Measurements from ENCODE around the gene KCNMA1. TPM values are rescaled to one million over a fixed set of nuclear protein-coding genes. Genes with fewer than 3 reads are reported as not detected.

KCNMA1 gene
- polyA plus RNA-seq, 1 donor from 2014 or later, result 60.8 TPM

GRCh38 chr10:77180104-77180503, 457.5 kb downstream of the KCNMA1 start:
- Histone ChIP-seq H3K79me2 (replicated peaks; ENCODE audit: insufficient read depth, low read length) (no peaks in the 10 kb centered on the region), H2AFZ (ENCODE audit: low read depth, low read length) (no peak overlapping the region), H3K36me3 (ENCODE audit: insufficient read depth, low read length) (no peaks in the 10 kb centered on the region), H3K27me3 (ENCODE audit: insufficient read depth, low read depth, low read length) (no peaks in the 10 kb centered on the region), H3K9me2 (ENCODE audit: insufficient read depth, low read length) (no peaks in the 10 kb centered on the region), H3K4me3 (ENCODE audit: low read length) (no peak overlapping the region), H3K4me2 (ENCODE audit: low read length) (no peak overlapping the region), H3K27ac (ENCODE audit: low read length) (no peak overlapping the region), H4K20me1 (ENCODE audit: insufficient read depth) (no peaks in the 10 kb centered on the region), H3K9ac (ENCODE audit: low read length) (no peak overlapping the region), H3F3A (ENCODE audit: insufficient read depth, low read length, poor library complexity, severe bottlenecking) (no peaks in the 10 kb centered on the region), H3K9me3 (ENCODE audit: low read length) (no peaks in the 10 kb centered on the region)
- TF ChIP-seq MXI1 (conservative IDR thresholded peaks at IDR 0.05; ENCODE audit: poor library complexity, severe bottlenecking) (no peak), CTCF (IDR thresholded peaks at IDR 0.05; ENCODE audit: poor library complexity, severe bottlenecking) (no peak), POLR2AphosphoS5 (IDR thresholded peaks at IDR 0.05) (no peak), RAD21 (conservative IDR thresholded peaks at IDR 0.05) (no peak), EP300 (conservative IDR thresholded peaks at IDR 0.05; ENCODE audit: poor library complexity, severe bottlenecking) (no peak), TAF1 (IDR thresholded peaks at IDR 0.05; ENCODE audit: low read depth) (no peak), SMC3 (conservative IDR thresholded peaks at IDR 0.05; ENCODE audit: poor library complexity) (no peak), EZH2 (IDR thresholded peaks at IDR 0.05; ENCODE audit: borderline replicate concordance, insufficient read depth, low read length, poor library complexity, severe bottlenecking) (no peak)
- TF ChIP-seq, protein P1, sequence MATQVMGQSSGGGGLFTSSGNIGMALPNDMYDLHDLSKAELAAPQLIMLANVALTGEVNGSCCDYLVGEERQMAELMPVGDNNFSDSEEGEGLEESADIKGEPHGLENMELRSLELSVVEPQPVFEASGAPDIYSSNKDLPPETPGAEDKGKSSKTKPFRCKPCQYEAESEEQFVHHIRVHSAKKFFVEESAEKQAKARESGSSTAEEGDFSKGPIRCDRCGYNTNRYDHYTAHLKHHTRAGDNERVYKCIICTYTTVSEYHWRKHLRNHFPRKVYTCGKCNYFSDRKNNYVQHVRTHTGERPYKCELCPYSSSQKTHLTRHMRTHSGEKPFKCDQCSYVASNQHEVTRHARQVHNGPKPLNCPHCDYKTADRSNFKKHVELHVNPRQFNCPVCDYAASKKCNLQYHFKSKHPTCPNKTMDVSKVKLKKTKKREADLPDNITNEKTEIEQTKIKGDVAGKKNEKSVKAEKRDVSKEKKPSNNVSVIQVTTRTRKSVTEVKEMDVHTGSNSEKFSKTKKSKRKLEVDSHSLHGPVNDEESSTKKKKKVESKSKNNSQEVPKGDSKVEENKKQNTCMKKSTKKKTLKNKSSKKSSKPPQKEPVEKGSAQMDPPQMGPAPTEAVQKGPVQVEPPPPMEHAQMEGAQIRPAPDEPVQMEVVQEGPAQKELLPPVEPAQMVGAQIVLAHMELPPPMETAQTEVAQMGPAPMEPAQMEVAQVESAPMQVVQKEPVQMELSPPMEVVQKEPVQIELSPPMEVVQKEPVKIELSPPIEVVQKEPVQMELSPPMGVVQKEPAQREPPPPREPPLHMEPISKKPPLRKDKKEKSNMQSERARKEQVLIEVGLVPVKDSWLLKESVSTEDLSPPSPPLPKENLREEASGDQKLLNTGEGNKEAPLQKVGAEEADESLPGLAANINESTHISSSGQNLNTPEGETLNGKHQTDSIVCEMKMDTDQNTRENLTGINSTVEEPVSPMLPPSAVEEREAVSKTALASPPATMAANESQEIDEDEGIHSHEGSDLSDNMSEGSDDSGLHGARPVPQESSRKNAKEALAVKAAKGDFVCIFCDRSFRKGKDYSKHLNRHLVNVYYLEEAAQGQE (IDR thresholded peaks at IDR 0.05; ENCODE audit: borderline replicate concordance), result no peak

- H3K9me3 ChIP-seq (ENCODE audit: low read length), result no peaks in the 10 kb centered on the region
- H3K36me3 ChIP-seq (ENCODE audit: insufficient read depth, low read length), result no peaks in the 10 kb centered on the region
- H3K4me3 ChIP-seq (ENCODE audit: low read length), result no peak overlapping the region
- no peaks in the 10 kb centered on the region for H3K9me2 ChIP-seq (ENCODE audit: insufficient read depth, low read length)
- H2AFZ ChIP-seq (ENCODE audit: low read depth, low read length), result no peak overlapping the region
- no peaks in the 10 kb centered on the region for H3F3A ChIP-seq (ENCODE audit: insufficient read depth, low read length, poor library complexity, severe bottlenecking)
- H3K27ac ChIP-seq (ENCODE audit: low read length), result no peak overlapping the region
- no peak overlapping the region for H3K4me2 ChIP-seq (ENCODE audit: low read length)
- no peaks in the 10 kb centered on the region for H3K27me3 ChIP-seq (ENCODE audit: insufficient read depth, low read depth, low read length)
- no peaks in the 10 kb centered on the region for H4K20me1 ChIP-seq (ENCODE audit: insufficient read depth)
- TF ChIP-seq, protein P1 (IDR thresholded peaks at IDR 0.05; ENCODE audit: borderline replicate concordance), result no peak
- no peak for TF ChIP-seq CTCF (IDR thresholded peaks at IDR 0.05; ENCODE audit: poor library complexity, severe bottlenecking)
- no peak for TF ChIP-seq POLR2AphosphoS5 (IDR thresholded peaks at IDR 0.05)
- TF ChIP-seq TAF1 (IDR thresholded peaks at IDR 0.05; ENCODE audit: low read depth), result no peak
- no peak for TF ChIP-seq RAD21 (conservative IDR thresholded peaks at IDR 0.05)
- no peak for TF ChIP-seq EZH2 (IDR thresholded peaks at IDR 0.05; ENCODE audit: borderline replicate concordance, insufficient read depth, low read length, poor library complexity, severe bottlenecking)
- TF ChIP-seq MXI1 (conservative IDR thresholded peaks at IDR 0.05; ENCODE audit: poor library complexity, severe bottlenecking), result no peak
- no peaks in the 10 kb centered on the region for H3K79me2 ChIP-seq (replicated peaks; ENCODE audit: insufficient read depth, low read length)
- H3K9ac ChIP-seq (ENCODE audit: low read length), result no peak overlapping the region
Observed at GRCh38 chr10:77179015-77179695, 458.5 kb downstream of the KCNMA1 start.

Data from neural cell (in vitro differentiated cells).